ENCODE results near the gene HDGFL3.
"Not testable (repeated sequence)": the region's sequence is repeated elsewhere in the genome, so short reads cannot be mapped to it uniquely, and the experiment has no call there.

HDGFL3 gene

GRCh38 chr15:83088876-83089275, 118.7 kb downstream of the HDGFL3 start:
- DNase-seq (ENCODE audit: low read depth) = no peak
- TF ChIP-seq CTCF (IDR thresholded peaks at IDR 0.05; ENCODE audit: insufficient read depth, low read depth, low read length, missing control alignments) = no peak
- no peak overlapping the region for H3K4me3 ChIP-seq (ENCODE audit: low read depth, low read length)

- DNase-seq (ENCODE audit: low read depth) = no peak
- TF ChIP-seq CTCF (IDR thresholded peaks at IDR 0.05; ENCODE audit: insufficient read depth, low read depth, low read length, missing control alignments) = no peak
- H3K4me3 ChIP-seq (ENCODE audit: low read depth, low read length) = no peak overlapping the region
These were observed 120.0 kb downstream of the HDGFL3 start for GRCh38 chr15:83087576-83087975.

GRCh38 chr15:83085864-83086552, 121.6 kb downstream of the HDGFL3 start:
- DNase-seq (ENCODE audit: low read depth); H3K4me3 ChIP-seq (ENCODE audit: low read depth, low read length): not testable (repeated sequence)

GRCh38 chr15:83085461-83085860, 122.2 kb downstream of the HDGFL3 start:
- not testable (repeated sequence) for H3K4me3 ChIP-seq (ENCODE audit: low read depth, low read length); DNase-seq (ENCODE audit: low read depth)

- no peak for DNase-seq (ENCODE audit: low read depth)
- H3K4me3 ChIP-seq (ENCODE audit: low read depth, low read length) = no peak overlapping the region
- no peak for TF ChIP-seq CTCF (IDR thresholded peaks at IDR 0.05; ENCODE audit: insufficient read depth, low read depth, low read length, missing control alignments)
These were observed 124.8 kb downstream of the HDGFL3 start for GRCh38 chr15:83082730-83083386.

GRCh38 chr15:83081256-83082014, 126.2 kb downstream of the HDGFL3 start:
- no peak overlapping the region for H3K4me3 ChIP-seq (ENCODE audit: low read depth, low read length)
- no peak for TF ChIP-seq CTCF (IDR thresholded peaks at IDR 0.05; ENCODE audit: insufficient read depth, low read depth, low read length, missing control alignments)

GRCh38 chr15:83078712-83079111, 128.9 kb downstream of the HDGFL3 start:
- no peak for TF ChIP-seq CTCF (IDR thresholded peaks at IDR 0.05; ENCODE audit: insufficient read depth, low read depth, low read length, missing control alignments)
- no peak overlapping the region for H3K4me3 ChIP-seq (ENCODE audit: low read depth, low read length)
- DNase-seq (ENCODE audit: low read depth) = no peak

More at GRCh38 chr15:83081256-83082014, 126.2 kb downstream of the HDGFL3 start:
- DNase-seq (ENCODE audit: low read depth) = no peak
